NCI-H345 (cell line): Measurements from ENCODE around the gene NAALADL1.

Source experiments
- DNase-seq: peaks from one replicate; lab custom pipeline; 2025; lab: John Stamatoyannopoulos, UW

NAALADL1 gene

DNA sequence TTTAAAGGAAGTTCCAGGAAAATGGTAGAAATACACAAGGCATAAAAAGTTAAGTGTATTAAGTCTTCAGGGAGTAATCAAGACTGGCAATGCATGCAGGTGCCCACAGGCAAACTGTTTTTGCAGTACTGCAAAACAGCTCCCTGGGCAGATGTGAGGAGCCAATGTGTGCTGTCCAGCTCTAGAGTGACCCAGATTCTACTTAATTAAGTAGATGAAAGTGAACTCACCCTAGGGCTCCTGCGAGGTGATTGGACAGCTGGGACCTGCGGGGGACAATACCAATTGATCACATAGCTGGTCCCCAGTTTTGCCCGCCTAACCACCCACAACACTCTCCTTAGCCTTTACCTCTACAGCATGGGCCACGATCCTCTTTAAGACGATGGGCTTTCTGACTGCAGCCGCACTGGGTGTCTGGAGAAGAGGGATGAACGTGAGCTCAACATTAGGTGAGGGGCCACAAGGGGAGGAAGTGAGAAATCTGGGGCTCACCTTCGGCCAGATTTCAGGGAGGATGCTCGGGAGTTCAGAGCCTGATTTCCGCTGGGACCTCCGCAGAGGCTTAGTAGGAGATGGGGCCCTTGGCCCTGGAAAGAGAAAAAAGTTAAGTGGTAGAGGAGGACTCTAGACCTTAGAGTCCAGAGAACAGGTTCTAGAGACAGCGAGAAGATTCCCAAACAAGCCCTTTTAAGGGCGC lies 24.9 kb upstream of the NAALADL1 start:
- DNase-seq: no peak

DNA sequence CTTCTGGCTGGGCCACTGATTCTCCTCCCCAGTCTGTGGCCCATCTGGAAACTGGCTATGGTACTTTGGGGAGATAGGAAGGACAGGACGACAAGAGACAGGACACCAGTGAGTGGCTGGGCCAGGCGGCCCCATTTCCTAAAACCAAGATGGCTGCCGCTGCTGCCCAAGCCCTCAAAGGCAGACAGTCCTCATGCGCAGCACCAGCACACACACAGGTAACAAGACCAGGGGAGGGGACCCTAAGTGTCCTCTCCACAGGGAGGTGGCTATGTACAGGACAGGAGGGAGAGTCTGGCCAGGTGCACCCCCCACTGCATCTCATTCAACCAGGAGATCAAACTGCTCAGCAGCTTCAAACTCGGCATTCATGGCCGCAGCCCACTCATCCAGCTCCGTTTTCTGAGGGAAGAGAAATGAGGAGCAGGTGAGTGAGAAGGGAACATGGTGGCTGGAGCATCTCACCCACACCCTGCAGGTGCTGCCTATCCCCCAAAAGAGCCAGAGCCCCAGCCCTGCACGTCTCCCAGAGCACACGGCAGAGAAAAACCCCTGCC lies 20.5 kb upstream of the NAALADL1 start:
- DNase-seq: no peak

DNA sequence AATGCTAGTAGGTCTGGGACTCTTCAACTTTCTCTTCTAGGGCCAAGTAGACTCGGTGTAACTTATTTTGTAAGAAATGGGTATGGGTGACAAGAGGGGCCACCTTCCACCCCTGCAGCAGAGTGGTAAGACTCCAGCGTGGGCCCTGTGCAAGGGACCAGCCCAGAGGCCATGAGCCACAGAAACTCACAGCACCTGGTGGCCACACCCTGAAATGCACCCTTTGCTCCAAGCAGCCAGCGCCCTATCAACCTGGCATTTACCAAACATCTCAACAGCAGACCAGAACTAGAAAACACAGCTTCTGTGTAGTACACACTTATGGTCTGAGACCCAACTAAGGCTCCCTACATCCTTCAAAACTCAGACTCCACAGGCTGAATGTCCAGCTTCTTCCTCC lies 19.8 kb upstream of the NAALADL1 start:
- DNase-seq: peak; percentile 46

DNA sequence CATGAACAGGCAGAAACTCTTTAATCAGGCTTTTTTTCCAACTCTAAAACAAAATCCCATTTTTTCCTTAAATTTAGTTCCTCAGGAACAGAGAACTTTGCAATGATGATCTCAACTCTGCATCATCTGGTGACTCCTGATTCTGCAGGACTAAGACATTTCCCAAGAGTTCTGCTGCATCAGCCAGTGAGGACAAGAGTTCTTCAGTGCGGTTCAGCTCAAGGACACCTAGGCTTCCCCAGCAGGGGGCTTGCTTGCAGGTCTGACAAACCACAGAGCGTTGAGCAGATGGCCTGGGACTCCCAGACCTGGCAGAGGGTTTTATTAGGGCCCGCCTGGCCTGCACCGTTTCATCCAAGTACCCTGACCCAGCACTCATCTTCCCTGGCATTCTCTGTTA lies 19.1 kb upstream of the NAALADL1 start:
- no peak for DNase-seq

DNA sequence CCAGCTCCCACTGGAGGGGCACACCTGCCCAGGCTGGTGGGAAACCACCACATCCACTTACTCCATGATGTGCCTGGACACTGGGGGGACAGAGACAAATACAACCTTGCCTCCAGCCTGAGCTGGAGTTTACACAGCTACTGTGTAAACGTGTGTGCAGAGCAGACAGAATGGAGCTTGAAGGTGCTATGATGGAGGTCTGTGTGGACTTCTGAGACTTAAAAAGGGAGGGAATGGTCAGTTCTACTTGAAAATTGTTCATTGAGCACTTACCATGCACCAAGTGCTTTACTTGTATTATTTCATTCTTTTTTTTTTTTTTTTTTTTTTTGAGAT lies 14.2 kb upstream of the NAALADL1 start:
- DNase-seq: no peak

DNA sequence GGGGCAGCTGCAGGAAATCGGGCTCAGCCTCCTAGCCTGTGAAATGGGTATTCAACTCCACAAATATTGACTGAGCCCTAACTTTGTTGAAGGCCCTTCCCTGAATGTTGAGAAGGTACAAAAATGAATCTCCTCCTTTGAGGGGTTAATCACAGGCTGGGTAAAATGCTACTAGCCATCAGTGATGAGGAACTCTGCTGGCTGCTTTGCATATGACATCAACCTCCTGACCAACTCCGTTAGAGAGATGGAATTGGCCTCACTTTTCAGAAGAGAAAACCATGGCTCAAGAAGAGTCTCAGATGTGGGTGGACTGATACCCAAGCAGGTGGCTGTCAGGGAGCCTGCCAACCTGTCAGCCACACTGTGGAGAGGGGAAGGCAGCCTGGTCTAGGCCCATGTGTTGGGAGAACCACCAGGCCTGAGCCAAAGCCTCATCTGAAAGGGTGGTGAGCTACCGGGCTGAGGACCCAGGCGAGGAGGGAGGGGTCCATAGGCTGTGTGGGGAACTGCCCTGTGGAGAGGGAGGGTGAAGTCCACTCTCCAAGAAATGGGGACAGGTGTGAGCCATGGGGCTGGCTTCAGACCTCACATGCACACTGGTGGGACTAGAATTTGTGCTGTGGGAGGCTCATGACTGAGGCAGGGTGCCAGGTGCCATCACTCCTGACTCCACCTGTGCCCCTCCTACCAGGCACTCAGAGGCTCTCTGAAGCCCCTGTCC lies 13.7 kb upstream of the NAALADL1 start:
- no peak for DNase-seq

DNA sequence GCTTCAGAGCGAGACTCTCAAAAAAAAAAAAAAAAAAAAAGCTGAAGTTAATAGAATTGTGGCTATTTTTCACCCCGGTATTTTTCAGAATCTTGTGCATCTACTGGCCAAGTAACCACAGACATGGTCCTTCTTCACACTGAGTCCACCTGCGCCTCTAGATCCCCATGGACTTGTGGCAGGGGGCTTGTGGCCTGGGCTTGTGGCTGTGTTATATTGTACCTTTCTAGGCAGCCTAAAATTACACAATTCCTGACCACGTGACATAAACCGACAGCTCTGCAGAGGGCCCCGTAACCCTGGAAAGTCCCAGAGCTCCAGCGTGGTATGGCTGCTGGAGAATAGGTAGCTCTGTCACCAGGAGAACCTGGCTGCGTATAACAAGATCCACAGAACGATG lies 10.9 kb upstream of the NAALADL1 start:
- no peak for DNase-seq

DNA sequence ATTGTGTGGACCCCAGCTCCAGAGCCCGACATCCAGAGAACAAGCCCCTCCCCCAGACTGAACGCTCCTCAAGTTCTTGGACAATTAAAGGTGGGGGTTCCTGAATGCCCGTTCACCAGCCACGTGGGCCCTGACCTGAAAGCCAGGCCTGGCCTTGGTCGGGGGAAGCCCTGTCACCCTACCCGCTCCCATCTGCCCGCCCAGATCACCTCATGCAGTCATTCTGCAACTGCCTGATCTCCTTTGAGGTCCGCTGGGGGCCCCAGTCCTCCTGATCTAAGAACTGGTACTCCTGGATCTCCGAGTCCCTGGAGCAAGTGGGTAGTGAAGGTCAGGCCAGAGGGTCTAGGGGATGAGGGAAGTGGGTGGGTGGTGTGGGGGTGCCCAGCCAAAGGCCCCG lies 9.1 kb upstream of the NAALADL1 start:
- no peak for DNase-seq

DNA sequence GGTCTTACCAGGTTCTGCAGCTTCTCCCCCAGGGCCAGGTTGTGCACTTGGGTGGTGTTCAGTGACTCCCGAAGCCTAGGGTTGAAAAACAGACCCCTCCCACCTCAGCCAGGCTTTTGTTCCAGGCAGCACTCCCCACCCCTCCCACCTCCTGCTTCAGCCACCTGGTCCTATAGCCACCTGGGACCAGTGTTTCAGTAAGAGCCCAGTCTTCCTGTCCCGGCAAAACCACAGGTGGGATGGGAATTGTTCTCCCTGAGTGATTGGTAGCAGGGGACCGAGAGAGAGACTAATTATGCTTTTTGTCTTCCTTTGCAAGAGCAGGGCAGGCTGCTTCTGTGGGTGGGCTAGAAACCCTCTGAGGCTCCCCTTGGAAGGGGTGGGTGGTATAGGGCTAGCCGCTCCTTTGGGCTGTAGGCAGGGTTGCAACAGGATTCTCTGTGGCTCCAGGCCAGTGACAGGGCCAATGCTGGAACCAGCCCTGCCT lies 8.5 kb upstream of the NAALADL1 start:
- DNase-seq: peak; percentile 85

DNA sequence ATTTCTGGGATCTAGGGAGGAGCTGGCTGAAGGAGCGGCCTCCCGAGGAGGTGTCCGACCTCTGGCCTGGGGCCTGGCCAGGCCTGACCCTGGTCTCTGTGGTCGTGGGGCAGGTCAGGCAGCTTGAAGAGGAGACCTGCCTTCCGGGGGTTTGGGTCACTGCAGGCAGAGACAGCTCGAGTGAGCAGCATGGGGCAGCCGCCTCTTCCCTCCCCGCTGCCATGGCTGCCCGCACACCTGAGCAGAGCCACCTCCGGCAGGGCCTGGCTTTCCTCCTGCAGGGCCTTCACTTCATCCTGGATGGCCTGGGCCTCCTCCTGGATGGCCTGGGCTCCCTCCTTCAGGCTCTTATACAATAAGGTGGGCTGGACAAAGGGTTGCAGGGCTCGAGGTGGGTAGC lies 8.0 kb upstream of the NAALADL1 start:
- DNase-seq: peak; percentile 41

DNA sequence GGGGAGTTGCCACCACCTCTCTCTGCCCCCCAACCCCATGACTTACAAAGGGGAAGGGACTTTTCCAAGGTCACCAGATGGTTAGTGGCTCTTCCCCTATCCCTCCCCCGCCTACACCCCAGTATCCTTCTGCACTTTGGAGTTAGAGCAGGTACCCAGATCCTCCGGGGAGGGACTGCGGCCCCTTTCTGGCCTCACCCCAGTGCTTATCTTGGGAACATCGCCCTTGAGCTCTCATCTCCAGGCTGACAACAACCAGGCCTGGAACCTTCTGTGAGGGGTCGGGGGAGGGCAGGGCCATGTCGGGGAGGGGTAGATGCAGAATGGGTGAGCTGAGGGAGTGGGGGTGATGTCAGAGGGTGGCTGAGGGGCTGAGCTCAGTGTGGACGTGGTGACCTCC lies 7.5 kb upstream of the NAALADL1 start:
- no peak for DNase-seq

DNA sequence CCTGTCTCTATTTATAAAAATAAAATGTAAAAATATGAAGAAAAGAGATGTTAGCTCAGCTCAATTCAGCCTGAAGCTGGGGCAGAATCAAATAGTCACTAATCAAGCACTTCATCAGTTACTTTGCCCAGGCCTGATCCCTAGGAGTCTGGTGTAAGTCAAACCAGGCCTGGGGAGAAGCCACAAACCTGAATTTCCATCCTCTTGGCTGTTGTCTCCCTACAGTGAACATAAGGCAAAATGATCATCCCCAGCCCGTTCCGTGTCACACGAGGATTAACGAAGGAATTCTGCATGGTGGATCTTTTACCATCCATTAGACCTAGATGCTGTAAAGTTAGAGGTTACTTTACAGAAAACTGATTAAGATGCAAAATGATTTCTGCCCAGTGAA lies 6.5 kb upstream of the NAALADL1 start:
- DNase-seq: no peak

DNA sequence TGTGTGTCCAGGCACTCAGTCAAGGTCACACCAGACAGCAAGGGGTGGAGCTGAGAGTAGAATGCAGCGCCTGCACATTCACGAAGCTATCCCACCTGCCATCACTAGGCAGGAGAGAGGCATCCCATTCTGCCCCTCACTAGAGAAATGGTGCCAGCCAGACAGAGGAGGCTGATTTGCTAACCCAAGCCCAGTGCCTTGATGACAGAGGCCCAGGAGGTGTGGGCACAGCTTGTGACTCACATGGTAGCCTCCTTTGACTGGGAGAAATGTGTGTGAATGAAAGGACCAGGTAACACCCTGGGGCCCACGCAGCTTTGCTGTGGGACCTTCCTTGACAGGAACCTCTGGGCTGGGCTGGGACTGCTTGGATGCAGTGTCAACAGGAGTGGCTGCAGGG lies 5.2 kb upstream of the NAALADL1 start:
- no peak for DNase-seq

DNA sequence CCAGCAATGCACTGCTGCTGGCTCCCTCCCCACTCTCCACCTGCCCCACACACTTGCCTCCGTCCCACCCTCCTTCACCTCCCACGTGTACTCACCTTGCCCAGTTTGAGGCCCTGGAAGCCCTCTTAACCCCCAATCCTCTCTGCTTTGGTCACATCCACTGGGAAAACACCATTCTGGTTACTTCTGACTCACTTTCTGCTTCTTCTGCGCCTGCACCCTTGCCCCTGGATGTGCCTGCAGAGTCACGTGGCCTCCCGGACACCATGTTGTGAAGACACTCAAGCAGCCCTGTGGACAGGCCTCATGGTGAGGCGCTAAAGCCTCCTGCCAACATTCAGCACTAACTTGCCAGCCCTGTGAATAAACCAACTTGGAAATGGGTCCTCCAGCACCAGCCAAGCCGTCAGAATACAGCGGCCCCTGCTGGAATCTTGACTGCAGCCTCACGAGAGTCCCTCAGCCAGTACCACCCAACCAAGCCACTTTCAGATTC lies 2.6 kb upstream of the NAALADL1 start:
- no peak for DNase-seq

DNA sequence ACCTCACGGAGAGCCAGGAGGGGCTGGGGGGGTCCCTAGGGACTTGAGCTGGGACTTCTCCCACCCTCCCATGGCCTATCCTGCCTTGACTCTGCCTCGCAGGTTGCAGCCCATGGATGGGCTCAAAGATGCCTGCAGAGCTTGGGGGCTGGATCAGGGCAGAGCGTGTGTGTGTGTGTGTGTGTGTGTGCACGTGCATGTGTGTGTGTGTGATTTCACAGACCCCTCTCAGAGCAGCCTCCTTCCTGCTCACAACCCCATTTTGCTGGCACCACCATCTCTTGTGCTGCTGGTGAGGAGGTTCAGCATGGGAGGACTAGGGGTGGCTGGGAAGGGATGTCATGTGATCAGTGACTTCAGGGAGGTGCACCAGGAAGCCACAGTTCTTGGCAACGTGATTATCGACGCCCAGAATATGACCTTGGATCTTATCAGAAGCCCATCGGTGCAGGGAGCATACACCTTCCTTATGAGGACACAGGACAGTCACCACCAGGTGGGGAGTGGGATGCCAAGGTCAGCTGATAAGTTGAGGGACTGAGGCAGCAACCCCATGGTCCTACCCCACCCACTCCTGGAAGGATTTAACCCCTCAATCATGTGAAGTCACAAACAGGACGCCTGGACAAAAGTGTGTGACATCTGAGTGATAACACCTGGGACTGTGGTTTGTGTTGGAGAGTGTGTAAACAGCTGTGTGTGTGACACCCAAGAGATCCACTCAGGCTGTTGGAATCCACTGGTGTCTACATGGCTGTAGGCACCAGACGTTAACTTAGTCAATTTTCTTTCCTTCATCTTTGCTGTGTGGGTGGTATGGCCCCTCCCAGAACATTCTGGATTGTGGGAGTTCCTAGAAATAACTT lies 1.8 kb upstream of the NAALADL1 start:
- DNase-seq: no peak

DNA sequence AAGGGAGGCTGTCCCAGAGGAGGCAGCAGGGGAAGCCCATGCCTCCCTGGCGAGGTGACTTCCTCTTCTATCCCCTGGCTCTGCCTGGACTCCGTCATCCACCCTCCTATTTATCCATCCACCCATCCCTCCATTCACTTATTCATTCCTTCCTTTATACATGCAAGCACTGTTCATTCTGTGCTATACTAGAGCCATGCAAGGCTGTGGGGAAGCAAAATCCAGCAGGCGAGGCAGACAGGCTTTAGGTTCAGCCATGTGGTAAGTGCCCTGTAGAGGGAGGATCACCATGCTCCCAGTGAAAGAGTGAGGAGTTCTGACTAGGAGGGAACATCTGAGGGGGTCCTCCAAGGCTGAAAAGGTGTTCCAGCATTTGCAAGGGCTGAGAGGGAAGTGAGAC lies 1.2 kb upstream of the NAALADL1 start:
- DNase-seq: no peak

DNA sequence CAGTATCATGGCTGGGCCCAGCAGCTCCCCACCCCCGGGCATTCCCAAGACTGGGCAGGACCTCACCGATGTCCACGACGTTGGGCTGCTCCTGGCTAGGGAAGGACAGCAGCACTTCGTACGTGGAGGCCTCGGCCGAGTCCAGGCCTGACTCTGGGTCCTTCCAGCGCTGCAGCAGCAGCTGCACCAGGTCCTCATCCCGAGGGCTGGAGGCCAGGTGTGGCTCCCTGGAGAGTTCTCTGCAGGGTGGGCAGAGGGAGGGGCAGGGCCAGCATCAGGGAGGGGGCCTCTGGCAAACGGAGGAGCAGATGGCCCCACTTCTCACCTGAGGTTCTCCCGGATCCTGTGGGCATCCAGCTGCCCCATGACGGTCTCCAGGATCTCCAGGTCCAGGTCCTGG lies 341 bp downstream of the NAALADL1 start:
- DNase-seq: peak; percentile 40

DNA sequence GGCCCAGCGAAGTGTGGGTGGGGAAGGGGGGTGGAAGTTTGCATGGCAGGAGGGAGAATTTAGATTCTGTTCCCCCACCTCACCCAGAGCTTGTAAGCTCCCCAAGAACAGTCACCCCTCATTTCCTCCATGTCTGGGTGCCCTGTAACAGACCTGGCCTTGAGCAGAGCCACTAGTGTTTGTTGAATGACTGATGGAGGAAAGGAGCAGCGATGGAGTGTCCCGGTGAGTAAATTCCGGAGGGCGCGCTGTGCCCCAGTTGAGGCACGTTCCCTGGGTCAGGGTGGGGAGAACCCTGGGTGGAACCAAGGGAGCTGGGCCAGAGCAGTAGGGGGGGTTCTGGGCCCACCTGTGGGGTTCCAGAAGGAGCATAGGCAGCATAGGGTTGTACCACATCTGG lies 827 bp downstream of the NAALADL1 start:
- DNase-seq: no peak

DNA sequence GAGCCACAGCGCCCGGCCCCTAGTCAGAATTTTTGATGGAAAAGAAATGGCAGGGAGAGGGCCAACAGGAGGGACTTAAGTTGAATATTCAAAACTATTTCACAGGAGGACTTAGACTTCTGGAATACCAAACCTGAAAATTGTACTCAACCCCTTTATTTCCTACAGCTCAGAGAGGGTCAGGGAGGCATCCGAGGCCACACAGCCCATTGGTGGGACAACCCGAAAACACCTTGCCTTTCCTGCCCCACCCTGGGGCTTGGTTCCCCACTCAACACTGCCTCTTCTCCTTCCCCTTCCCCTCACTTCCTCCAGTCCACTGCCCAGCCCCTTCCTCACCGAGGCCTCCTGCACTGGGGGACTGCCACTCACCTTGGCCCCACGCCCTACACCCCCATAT lies 1.4 kb downstream of the NAALADL1 start:
- no peak for DNase-seq

DNA sequence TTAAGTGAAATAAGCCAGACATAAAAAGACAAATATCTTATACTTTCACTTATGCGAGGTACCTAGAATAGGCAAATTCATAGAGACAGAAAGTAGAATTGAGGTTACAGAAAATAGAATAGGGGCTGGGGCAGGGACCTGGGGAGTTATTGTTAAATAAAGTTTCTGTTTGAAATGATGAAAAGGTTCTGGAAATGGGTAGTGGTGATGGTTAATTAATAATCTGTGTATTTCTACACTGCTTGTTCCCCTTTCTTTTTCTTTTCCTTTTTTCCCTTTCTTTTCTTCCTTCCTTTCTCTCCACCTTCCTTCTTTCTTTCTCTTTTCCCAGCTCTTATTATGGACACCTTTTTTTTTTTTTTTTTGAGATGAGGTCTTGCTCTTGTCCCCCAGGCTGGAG lies 2.8 kb downstream of the NAALADL1 start:
- DNase-seq: no peak

DNA sequence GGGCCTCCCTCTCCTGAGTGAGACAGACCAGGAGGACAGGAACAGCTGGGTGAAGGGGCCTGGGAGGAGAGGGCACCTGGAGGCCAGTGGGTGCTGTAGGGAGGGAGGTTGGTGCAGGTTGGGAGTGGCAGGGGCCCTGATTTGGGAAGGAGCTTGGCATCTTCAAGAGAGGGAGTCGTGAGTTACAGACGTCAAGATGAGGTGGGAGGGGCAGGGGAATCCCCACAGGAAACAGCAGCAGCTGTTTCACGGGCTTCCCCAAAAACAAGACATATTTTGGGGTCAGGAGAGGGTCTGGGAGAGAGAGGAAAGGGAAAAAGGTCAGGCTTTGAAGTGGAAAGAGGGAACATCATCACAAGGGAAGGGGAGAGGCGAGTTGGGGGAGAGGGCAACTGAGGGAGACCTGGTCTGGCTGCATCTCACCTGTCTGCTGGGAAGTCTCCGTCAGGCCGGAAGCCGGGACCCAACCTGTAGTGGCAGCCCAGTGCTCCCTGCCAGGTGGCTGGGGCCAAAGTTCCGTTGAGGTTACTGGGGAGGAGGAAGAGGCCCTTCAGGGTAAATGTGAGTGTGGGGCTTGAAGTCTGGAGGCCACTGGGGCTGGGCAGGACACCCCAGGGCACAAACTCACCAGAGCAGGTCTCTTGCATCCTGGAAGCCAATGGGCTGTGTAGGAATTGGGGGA lies 4.4 kb downstream of the NAALADL1 start:
- no peak for DNase-seq

DNA sequence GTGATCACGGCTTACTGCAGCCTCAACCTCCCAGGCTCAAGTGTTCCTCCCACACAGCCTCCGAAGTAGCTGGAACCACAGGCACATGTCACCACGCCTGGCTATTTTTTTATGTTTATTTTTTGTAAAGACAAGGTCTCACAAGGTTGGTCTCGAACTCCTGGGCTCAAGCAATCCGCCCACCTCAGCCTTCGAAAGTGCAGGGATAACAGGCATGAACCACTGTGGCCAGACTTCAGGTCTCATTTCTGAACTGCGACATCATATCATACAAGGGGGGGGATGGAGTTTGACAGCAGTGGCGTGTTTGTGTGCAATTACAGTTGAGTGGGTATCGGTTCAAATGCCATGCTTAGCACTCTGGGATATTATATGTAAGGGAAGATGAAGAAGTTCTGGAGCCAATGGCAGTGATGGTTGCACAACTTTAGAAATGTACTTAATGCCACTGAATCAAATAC lies 6.9 kb downstream of the NAALADL1 start:
- DNase-seq: no peak
